Measurements from ENCODE around the gene CD1D. TPM values are rescaled to one million over a fixed set of nuclear protein-coding genes. Genes with fewer than 3 reads are reported as not detected.

CD1D gene
- polyA plus RNA-seq, 1 donor from 2014 or later, result 0.19 TPM

GRCh38 chr1:158177700-158178450 is 2.8 kb upstream of the CD1D start:
- Histone ChIP-seq H3K27me3 (ENCODE audit: insufficient read depth, low read depth, low read length) (peaks cover 63% of the 10 kb centered on the region), H3K9ac (ENCODE audit: low read length) (no peak overlapping the region), H3K27ac (ENCODE audit: low read length) (no peak overlapping the region), H3K36me3 (ENCODE audit: insufficient read depth, low read length) (no peaks in the 10 kb centered on the region), H2AFZ (ENCODE audit: low read depth, low read length) (no peak overlapping the region), H3K4me2 (ENCODE audit: low read length) (no peak overlapping the region), H3K79me2 (replicated peaks; ENCODE audit: insufficient read depth, low read length) (no peaks in the 10 kb centered on the region), H3F3A (ENCODE audit: insufficient read depth, low read length, poor library complexity, severe bottlenecking) (no peaks in the 10 kb centered on the region), H4K20me1 (ENCODE audit: insufficient read depth) (no peaks in the 10 kb centered on the region), H3K9me2 (ENCODE audit: insufficient read depth, low read length) (no peaks in the 10 kb centered on the region), H3K4me3 (ENCODE audit: low read length) (peak overlapping the region; percentile 59), H3K9me3 (ENCODE audit: low read length) (no peaks in the 10 kb centered on the region)
- TF ChIP-seq EZH2 (IDR thresholded peaks at IDR 0.05; ENCODE audit: borderline replicate concordance, insufficient read depth, low read length, poor library complexity, severe bottlenecking), result no peak
- no peak for TF ChIP-seq EP300 (conservative IDR thresholded peaks at IDR 0.05; ENCODE audit: poor library complexity, severe bottlenecking)
- no peak for TF ChIP-seq RAD21 (conservative IDR thresholded peaks at IDR 0.05)
- no peak for TF ChIP-seq SMC3 (conservative IDR thresholded peaks at IDR 0.05; ENCODE audit: poor library complexity)
- no peak for TF ChIP-seq TAF1 (IDR thresholded peaks at IDR 0.05; ENCODE audit: low read depth)
- no peak for TF ChIP-seq MXI1 (conservative IDR thresholded peaks at IDR 0.05; ENCODE audit: poor library complexity, severe bottlenecking)
- TF ChIP-seq REST (IDR thresholded peaks at IDR 0.05; ENCODE audit: borderline replicate concordance), result no peak
- TF ChIP-seq CTCF (IDR thresholded peaks at IDR 0.05; ENCODE audit: poor library complexity, severe bottlenecking), result no peak
- TF ChIP-seq POLR2AphosphoS5 (IDR thresholded peaks at IDR 0.05), result no peak

GRCh38 chr1:158179301-158180041 is 1.2 kb upstream of the CD1D start:
- Histone ChIP-seq H3K4me3 (ENCODE audit: low read length) (no peak overlapping the region), H3K9ac (ENCODE audit: low read length) (no peak overlapping the region), H3K9me2 (ENCODE audit: insufficient read depth, low read length) (no peaks in the 10 kb centered on the region), H3K36me3 (ENCODE audit: insufficient read depth, low read length) (no peaks in the 10 kb centered on the region), H3K4me2 (ENCODE audit: low read length) (no peak overlapping the region), H3K79me2 (replicated peaks; ENCODE audit: insufficient read depth, low read length) (no peaks in the 10 kb centered on the region), H3K27ac (ENCODE audit: low read length) (no peak overlapping the region), H2AFZ (ENCODE audit: low read depth, low read length) (no peak overlapping the region), H4K20me1 (ENCODE audit: insufficient read depth) (no peaks in the 10 kb centered on the region), H3K27me3 (ENCODE audit: insufficient read depth, low read depth, low read length) (peaks cover 75% of the 10 kb centered on the region), H3F3A (ENCODE audit: insufficient read depth, low read length, poor library complexity, severe bottlenecking) (no peaks in the 10 kb centered on the region), H3K9me3 (ENCODE audit: low read length) (no peaks in the 10 kb centered on the region)
- no peak for TF ChIP-seq SMC3 (conservative IDR thresholded peaks at IDR 0.05; ENCODE audit: poor library complexity)
- TF ChIP-seq REST (IDR thresholded peaks at IDR 0.05; ENCODE audit: borderline replicate concordance), result no peak
- TF ChIP-seq RAD21 (conservative IDR thresholded peaks at IDR 0.05), result no peak
- TF ChIP-seq EP300 (conservative IDR thresholded peaks at IDR 0.05; ENCODE audit: poor library complexity, severe bottlenecking), result no peak
- TF ChIP-seq POLR2AphosphoS5 (IDR thresholded peaks at IDR 0.05), result no peak
- no peak for TF ChIP-seq CTCF (IDR thresholded peaks at IDR 0.05; ENCODE audit: poor library complexity, severe bottlenecking)
- no peak for TF ChIP-seq MXI1 (conservative IDR thresholded peaks at IDR 0.05; ENCODE audit: poor library complexity, severe bottlenecking)
- TF ChIP-seq TAF1 (IDR thresholded peaks at IDR 0.05; ENCODE audit: low read depth), result no peak
- no peak for TF ChIP-seq EZH2 (IDR thresholded peaks at IDR 0.05; ENCODE audit: borderline replicate concordance, insufficient read depth, low read length, poor library complexity, severe bottlenecking)
